Smooth muscle cell (in vitro differentiated cells): ENCODE data around the gene UCK1. TPM values are rescaled to one million over a fixed set of nuclear protein-coding genes. Genes with fewer than 3 reads are reported as not detected.
"Not testable (repeated sequence)": the region's sequence is repeated elsewhere in the genome, so short reads cannot be mapped to it uniquely, and the experiment has no call there.

Experiments used
- DNase-seq: peaks from one replicate; lab custom pipeline; 2025; ENCODE audit not compliant: unreplicated experiment; lab: John Stamatoyannopoulos, UW
- H2AFZ ChIP-seq: fragments of 200-600 bp; sonication (generic); 2 replicates; pipeline ENCODE4 v1.6.0; 2016; ENCODE audit warnings: antibody characterized with exemption, low read depth, mild to moderate bottlenecking
- H3F3A ChIP-seq: fragments of 200-600 bp; sonication (generic); 2 replicates; pipeline ENCODE4 v1.6.0; 2017; ENCODE audit warnings: antibody characterized with exemption, low read depth
- H3K27ac ChIP-seq: fragments of 200-600 bp; sonication (generic); 2 replicates; pipeline ENCODE4 v1.5.1; 2016; ENCODE audit warnings: low read depth, mild to moderate bottlenecking
- H3K27me3 ChIP-seq: fragments of 200-600 bp; sonication (generic); 2 replicates; pipeline ENCODE4 v1.6.1; 2016; ENCODE audit warnings: low read depth, mild to moderate bottlenecking
- H3K36me3 ChIP-seq: fragments of 200-600 bp; sonication (generic); 2 replicates; pipeline ENCODE4 v1.5.1; 2016; ENCODE audit warnings: low read depth
- H3K4me1 ChIP-seq: fragments of 200-600 bp; sonication (generic); 2 replicates; pipeline ENCODE4 v1.5.1; 2016; ENCODE audit warnings: low read depth
- H3K4me2 ChIP-seq: fragments of 200-600 bp; sonication (generic); 2 replicates; pipeline ENCODE4 v1.6.0; 2016; ENCODE audit warnings: mild to moderate bottlenecking
- H3K4me3 ChIP-seq: fragments of 200-600 bp; sonication (generic); 2 replicates; pipeline ENCODE4 v1.5.1; 2016; ENCODE audit warnings: mild to moderate bottlenecking
- H3K79me2 ChIP-seq: fragments of 200-600 bp; sonication (generic); 2 replicates; pipeline ENCODE4 v1.6.0; 2016; ENCODE audit warnings: low read depth, mild to moderate bottlenecking
- H3K9ac ChIP-seq: fragments of 200-600 bp; sonication (generic); 2 replicates; pipeline ENCODE4 v1.6.0; 2016; ENCODE audit warnings: low read depth
- H3K9me3 ChIP-seq: fragments of 200-600 bp; sonication (generic); replicated peaks from 2 replicates; pipeline ENCODE4 v1.5.1; 2016; ENCODE audit warnings: low read depth
- H4K20me1 ChIP-seq: fragments of 200-600 bp; sonication (generic); 2 replicates; pipeline ENCODE4 v1.6.0; 2016; ENCODE audit warnings: low read depth
- WGBS: methylation state at CpG from one replicate; pipeline ENCODE4 v1.1.7; 2016; ENCODE audit warnings: low lambda C conversion rate; 5-methylcytosine and 5-hydroxymethylcytosine counted together
- polyA plus RNA-seq: library from polyadenylated mRNA; unstranded; fragments of >200 nt; fragmentation: Nextera tagmentation; extraction: Ambion mirVana; gene quantifications from 2 replicates; pipeline ENCODE4 v1.2.1, GENCODE V29; 2016
- total RNA-seq: library from RNA; depleted of rRNA; stranded (reverse); fragments of >200 nt; gene quantifications from 2 replicates; pipeline ENCODE4 v1.2.3, GENCODE V29; 2014
- TF ChIP-seq, protein P1 (sequence below): fragments of 200-600 bp; sonication (generic); IDR thresholded peaks from 2 replicates; pipeline ENCODE4 v1.5.1; 2017; ENCODE audit warnings: borderline replicate concordance, mild to moderate bottlenecking, antibody characterized with exemption; ENCODE audit not compliant: insufficient read depth, poor library complexity, severe bottlenecking

UCK1 gene
- total and polyA plus RNA-seq, 2 experiments from 2014 or later, result 9.7 to 20.2 TPM

DNA sequence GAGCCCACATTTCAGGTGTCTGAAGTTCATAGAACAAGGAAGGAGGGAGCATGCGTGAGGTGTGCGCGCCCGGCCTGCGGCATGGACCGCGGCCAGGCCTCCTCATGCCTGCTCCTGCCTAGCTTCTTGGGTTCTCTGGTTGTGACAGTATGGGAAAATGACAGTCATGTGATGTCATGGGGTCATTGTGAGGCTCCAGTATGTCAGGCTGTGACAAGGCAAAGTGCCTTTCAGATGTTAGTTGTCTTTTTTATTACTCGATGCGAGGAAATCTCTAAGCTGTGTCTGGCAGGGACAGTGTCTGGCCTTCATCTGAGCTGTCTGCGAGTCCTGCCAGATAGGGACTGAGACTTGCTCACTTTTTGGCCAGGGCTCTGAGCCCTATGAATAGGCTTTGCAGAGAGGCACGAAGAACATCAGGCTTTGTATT lies 13.3 kb downstream of the UCK1 start:
- Histone ChIP-seq H3F3A (peaks cover 2% of the 10 kb centered on the region), H3K79me2 (no peaks in the 10 kb centered on the region), H3K4me3 (no peak overlapping the region), H3K27ac (no peak overlapping the region), H3K9ac (no peak overlapping the region), H3K4me1 (no peaks in the 10 kb centered on the region), H2AFZ (no peak overlapping the region), H4K20me1 (no peaks in the 10 kb centered on the region), H3K27me3 (no peaks in the 10 kb centered on the region), H3K4me2 (no peak overlapping the region), H3K9me3 (no peaks in the 10 kb centered on the region), H3K36me3 (no peaks in the 10 kb centered on the region)
- TF ChIP-seq, protein P1, sequence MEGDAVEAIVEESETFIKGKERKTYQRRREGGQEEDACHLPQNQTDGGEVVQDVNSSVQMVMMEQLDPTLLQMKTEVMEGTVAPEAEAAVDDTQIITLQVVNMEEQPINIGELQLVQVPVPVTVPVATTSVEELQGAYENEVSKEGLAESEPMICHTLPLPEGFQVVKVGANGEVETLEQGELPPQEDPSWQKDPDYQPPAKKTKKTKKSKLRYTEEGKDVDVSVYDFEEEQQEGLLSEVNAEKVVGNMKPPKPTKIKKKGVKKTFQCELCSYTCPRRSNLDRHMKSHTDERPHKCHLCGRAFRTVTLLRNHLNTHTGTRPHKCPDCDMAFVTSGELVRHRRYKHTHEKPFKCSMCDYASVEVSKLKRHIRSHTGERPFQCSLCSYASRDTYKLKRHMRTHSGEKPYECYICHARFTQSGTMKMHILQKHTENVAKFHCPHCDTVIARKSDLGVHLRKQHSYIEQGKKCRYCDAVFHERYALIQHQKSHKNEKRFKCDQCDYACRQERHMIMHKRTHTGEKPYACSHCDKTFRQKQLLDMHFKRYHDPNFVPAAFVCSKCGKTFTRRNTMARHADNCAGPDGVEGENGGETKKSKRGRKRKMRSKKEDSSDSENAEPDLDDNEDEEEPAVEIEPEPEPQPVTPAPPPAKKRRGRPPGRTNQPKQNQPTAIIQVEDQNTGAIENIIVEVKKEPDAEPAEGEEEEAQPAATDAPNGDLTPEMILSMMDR, result no peak
- DNase-seq, result no peak
- 70% methylated on average over 11 of the region's 11 CpGs for WGBS

DNA sequence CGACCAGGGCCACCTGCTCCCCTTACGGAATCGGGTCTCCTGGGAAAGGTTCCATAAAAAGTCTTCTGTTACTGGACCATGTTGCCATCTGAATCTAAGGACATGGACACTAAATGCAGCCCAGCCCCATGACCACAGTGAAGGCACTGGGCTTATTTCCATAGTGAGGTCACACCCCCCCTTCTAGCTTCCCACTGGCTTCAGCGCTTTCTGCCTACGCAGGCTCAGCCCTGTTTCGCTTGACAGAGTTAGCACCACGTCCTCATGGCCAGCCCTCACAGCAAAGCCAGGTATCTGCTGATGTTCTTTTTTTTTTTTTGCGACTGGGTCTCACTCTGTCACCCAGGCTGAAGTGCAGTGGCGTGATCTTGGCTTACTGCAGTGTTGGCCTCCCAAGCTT lies 14.1 kb downstream of the UCK1 start:
- TF ChIP-seq, protein P1, result no peak
- no peak overlapping the region for H3K4me2 ChIP-seq
- H3K27me3 ChIP-seq, result no peaks in the 10 kb centered on the region
- no peaks in the 10 kb centered on the region for H3F3A ChIP-seq
- H3K9ac ChIP-seq, result no peak overlapping the region
- H3K79me2 ChIP-seq, result no peaks in the 10 kb centered on the region
- H3K36me3 ChIP-seq, result no peaks in the 10 kb centered on the region
- H2AFZ ChIP-seq, result no peak overlapping the region
- H3K27ac ChIP-seq, result no peak overlapping the region
- H3K9me3 ChIP-seq, result no peaks in the 10 kb centered on the region
- no peak for DNase-seq
- H4K20me1 ChIP-seq, result no peaks in the 10 kb centered on the region
- WGBS, result 98% methylated on average over 9 of the region's 9 CpGs
- no peak overlapping the region for H3K4me3 ChIP-seq
- no peaks in the 10 kb centered on the region for H3K4me1 ChIP-seq

DNA sequence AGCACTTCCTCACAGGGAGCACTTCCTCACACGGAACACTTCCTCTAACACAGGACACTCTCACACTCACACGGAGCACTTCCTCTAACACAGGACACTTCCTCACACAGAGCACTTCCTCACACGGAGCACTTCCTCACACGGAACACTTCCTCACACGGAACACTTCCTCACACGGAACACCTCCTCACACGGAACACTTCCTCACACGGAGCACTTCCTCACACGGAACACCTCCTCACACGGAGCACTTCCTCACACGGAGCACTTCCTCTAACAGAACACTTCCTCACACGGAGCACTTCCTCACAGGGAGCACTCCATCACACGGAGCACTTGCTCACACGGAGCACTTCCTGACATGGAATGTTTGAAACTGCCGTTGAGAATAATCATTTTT lies 15.0 kb downstream of the UCK1 start:
- no peak overlapping the region for H3K27ac ChIP-seq
- no peaks in the 10 kb centered on the region for H3K79me2 ChIP-seq
- H3K9me3 ChIP-seq, result no peaks in the 10 kb centered on the region
- H3K4me2 ChIP-seq, result no peak overlapping the region
- no peaks in the 10 kb centered on the region for H4K20me1 ChIP-seq
- no peaks in the 10 kb centered on the region for H3F3A ChIP-seq
- 94% methylated on average over 15 of the region's 15 CpGs for WGBS
- TF ChIP-seq, protein P1, result no peak
- no peak overlapping the region for H3K9ac ChIP-seq
- no peaks in the 10 kb centered on the region for H3K36me3 ChIP-seq
- no peak overlapping the region for H3K4me3 ChIP-seq
- no peaks in the 10 kb centered on the region for H3K27me3 ChIP-seq
- no peak overlapping the region for H2AFZ ChIP-seq
- DNase-seq, result no peak
- no peaks in the 10 kb centered on the region for H3K4me1 ChIP-seq

DNA sequence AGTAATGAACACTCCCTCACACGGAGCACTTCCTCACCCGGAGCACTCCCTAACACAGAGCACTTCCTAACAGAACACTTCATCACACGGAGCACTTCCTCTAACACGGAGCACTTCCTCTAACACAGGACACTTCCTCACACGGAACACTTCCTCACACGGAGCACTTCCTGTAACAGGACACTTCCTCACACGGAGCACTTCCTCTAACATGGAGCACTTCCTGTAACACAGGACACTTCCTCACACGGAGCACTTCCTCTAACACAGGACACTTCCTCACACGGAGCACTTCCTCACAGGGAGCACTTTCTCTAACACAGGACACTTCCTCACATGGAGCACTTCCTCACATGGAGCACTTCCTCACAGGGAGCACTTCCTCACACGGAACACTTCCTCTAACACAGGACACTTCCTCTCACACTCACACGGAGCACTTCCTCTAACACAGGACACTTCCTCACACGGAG lies 15.5 kb downstream of the UCK1 start:
- H3K4me1 ChIP-seq, H3K9ac ChIP-seq, H3K4me3 ChIP-seq, H3K36me3 ChIP-seq, H2AFZ ChIP-seq, DNase-seq, H3K9me3 ChIP-seq, H4K20me1 ChIP-seq, H3F3A ChIP-seq, H3K27ac ChIP-seq, H3K4me2 ChIP-seq, H3K79me2 ChIP-seq, H3K27me3 ChIP-seq: not testable (repeated sequence)
- 95% methylated on average over 12 of the region's 12 CpGs for WGBS
